Tibial nerve (tissue), 4 donors: ENCODE data around the gene RFNG. TPM values are rescaled to one million over a fixed set of nuclear protein-coding genes. Genes with fewer than 3 reads are reported as not detected.

Experiments
- DNase-seq, 2 donors: peaks; one replicate each; pipeline ENCODE4 v3.0.0-alpha.2; 2019; ENCODE audit warnings: low spot score in 2 of 2
- H3K27ac ChIP-seq, 4 donors: fragments of 200-600 bp; sonication (generic) in 3 of 4; one replicate each; pipeline ENCODE4 v1.5.1; 2017 to 2019; ENCODE audit warnings: mild to moderate bottlenecking in 1 of 4
- H3K27me3 ChIP-seq, 2 donors: fragments of 200-600 bp; sonication (generic) in 1 of 2; one replicate each; pipeline versions ENCODE4 v1.5.1 to v1.6.0; 2017 to 2019
- H3K36me3 ChIP-seq, 3 donors: fragments of 200-600 bp; sonication (generic); one replicate each; pipeline ENCODE4 v1.5.1; 2018 to 2019
- H3K4me1 ChIP-seq, 4 donors: fragments of 200-600 bp; sonication (generic) in 3 of 4; one replicate each; pipeline ENCODE4 v1.5.1; 2017 to 2019
- H3K4me3 ChIP-seq, 4 donors: fragments of 200-600 bp; sonication (generic) in 3 of 4; one replicate each; pipeline ENCODE4 v1.5.1; 2017 to 2019; ENCODE audit warnings: mild to moderate bottlenecking in 1 of 4, moderate library complexity in 1 of 4
- H3K9me3 ChIP-seq, 4 donors: fragments of 200-600 bp; sonication (generic) in 3 of 4; one replicate each; pipeline ENCODE4 v1.5.1; 2017 to 2019
- CTCF ChIP-seq, 5 experiments: fragments of 200-600 bp in 3 of 5; fragments of 450-650 bp in 2 of 5; sonication (generic) in 3 of 5; IDR thresholded peaks; one replicate each; pipeline ENCODE4 v1.5.1; 2016 to 2019; ENCODE audit warnings: antibody characterized with exemption in 5 of 5, mild to moderate bottlenecking in 3 of 5, moderate library complexity in 2 of 5
- EP300 ChIP-seq, 2 donors: sonication (generic); formaldehyde crosslinking; IDR thresholded peaks; one replicate each; pipeline ENCODE4 v1.6.1; 2017; ENCODE audit warnings: antibody characterized with exemption in 2 of 2, mild to moderate bottlenecking in 1 of 2
- POLR2A ChIP-seq, 2 donors: fragments of 450-650 bp; IDR thresholded peaks; one replicate each; pipeline ENCODE4 v1.6.1; 2017; ENCODE audit warnings: antibody characterized with exemption in 2 of 2, mild to moderate bottlenecking in 2 of 2, moderate library complexity in 2 of 2
- WGBS, 2 donors: methylation state at CpG; one replicate each; pipeline ENCODE4 v1.1.5; 2018; 5-methylcytosine and 5-hydroxymethylcytosine counted together
- total RNA-seq, 4 donors: library from RNA; depleted of rRNA; stranded (reverse); fragments of >200 nt; gene quantifications; one replicate each; pipeline ENCODE4 v1.1.0, GENCODE V29; 2016

RFNG gene
- total RNA-seq, 4 donors from 2014 or later, result 43.5 to 70.2 (median 64.4) TPM

GRCh38 chr17:82000803-82001570 lies 50.6 kb downstream of the RFNG start:
- DNase-seq, result no peak
- TF ChIP-seq POLR2A (IDR thresholded peaks at IDR 0.05) (no peak), EP300 (IDR thresholded peaks at IDR 0.05) (no peak), CTCF (IDR thresholded peaks at IDR 0.05) (no peak)
- H3K27me3 ChIP-seq, result no peaks in the 10 kb centered on the region

GRCh38 chr17:81999976-82000802 lies 51.4 kb downstream of the RFNG start:
- H3K27ac ChIP-seq, result no peak overlapping the region
- peaks cover 0 to 32% (median 16%) of the 10 kb centered on the region in 4 donors for H3K4me1 ChIP-seq
- WGBS, 2 donors, result 78 to 79% methylated on average over 33 to 36 of the region's 36 CpGs
- H3K36me3 ChIP-seq, result peaks cover 0 to 20% (median 0%) of the 10 kb centered on the region in 3 donors
- DNase-seq, result no peak
- H3K9me3 ChIP-seq, result no peaks in the 10 kb centered on the region
- TF ChIP-seq CTCF (IDR thresholded peaks at IDR 0.05), result no peak
- TF ChIP-seq POLR2A (IDR thresholded peaks at IDR 0.05), result no peak
- TF ChIP-seq EP300 (IDR thresholded peaks at IDR 0.05), result no peak
- H3K27me3 ChIP-seq, result no peaks in the 10 kb centered on the region
- H3K4me3 ChIP-seq, result no peak overlapping the region

More at GRCh38 chr17:82000803-82001570, 50.6 kb downstream of the RFNG start:
- Histone ChIP-seq H3K9me3 (no peaks in the 10 kb centered on the region), H3K4me3 (no peak overlapping the region), H3K4me1 (peaks cover 0 to 28% (median 13%) of the 10 kb centered on the region in 4 donors), H3K27ac (no peak overlapping the region), H3K36me3 (peaks cover 0 to 18% (median 0%) of the 10 kb centered on the region in 3 donors)
- WGBS, 2 donors, result 72 to 78% methylated on average over 19 to 25 of the region's 32 CpGs

GRCh38 chr17:81999587-81999975 lies 52.0 kb downstream of the RFNG start:
- H3K9me3 ChIP-seq, result no peaks in the 10 kb centered on the region
- WGBS, 2 donors, result 86 to 90% methylated on average over 11 to 12 of the region's 12 CpGs
- TF ChIP-seq POLR2A (IDR thresholded peaks at IDR 0.05) (no peak), EP300 (IDR thresholded peaks at IDR 0.05) (no peak), CTCF (IDR thresholded peaks at IDR 0.05) (no peak)
- no peak for DNase-seq
- H3K4me1 ChIP-seq, result peaks cover 0 to 33% (median 20%) of the 10 kb centered on the region in 4 donors
- peaks cover 0 to 20% (median 0%) of the 10 kb centered on the region in 3 donors for H3K36me3 ChIP-seq
- H3K27me3 ChIP-seq, result no peaks in the 10 kb centered on the region
- H3K27ac ChIP-seq, result no peak overlapping the region
- no peak overlapping the region for H3K4me3 ChIP-seq

GRCh38 chr17:81998691-81999438 lies 52.7 kb downstream of the RFNG start:
- H3K27ac ChIP-seq, result no peak overlapping the region
- peaks cover 0 to 33% (median 20%) of the 10 kb centered on the region in 4 donors for H3K4me1 ChIP-seq
- TF ChIP-seq CTCF (IDR thresholded peaks at IDR 0.05), result no peak
- TF ChIP-seq POLR2A (IDR thresholded peaks at IDR 0.05), result no peak
- TF ChIP-seq EP300 (IDR thresholded peaks at IDR 0.05), result no peak
- H3K9me3 ChIP-seq, result no peaks in the 10 kb centered on the region
- H3K27me3 ChIP-seq, result no peaks in the 10 kb centered on the region
- H3K36me3 ChIP-seq, result peaks cover 0 to 20% (median 0%) of the 10 kb centered on the region in 3 donors
- 78 to 80% methylated on average over 13 to 14 of the region's 14 CpGs for WGBS, 2 donors
- DNase-seq, result no peak
- no peak overlapping the region for H3K4me3 ChIP-seq
